GM21381 (cell line): ENCODE results near the gene ATP6V1A.
A peak's percentile ranks its signal among the peaks of the same experiment; 100 is the strongest.

Source experiments
- ATAC-seq: cut with Tn5 transposase; IDR thresholded peaks from one replicate; pipeline ENCODE4 v1.9.1; 2021; ENCODE audit warnings: mild to moderate bottlenecking, moderate library complexity; ENCODE audit not compliant: unreplicated experiment

Gene ATP6V1A

DNA sequence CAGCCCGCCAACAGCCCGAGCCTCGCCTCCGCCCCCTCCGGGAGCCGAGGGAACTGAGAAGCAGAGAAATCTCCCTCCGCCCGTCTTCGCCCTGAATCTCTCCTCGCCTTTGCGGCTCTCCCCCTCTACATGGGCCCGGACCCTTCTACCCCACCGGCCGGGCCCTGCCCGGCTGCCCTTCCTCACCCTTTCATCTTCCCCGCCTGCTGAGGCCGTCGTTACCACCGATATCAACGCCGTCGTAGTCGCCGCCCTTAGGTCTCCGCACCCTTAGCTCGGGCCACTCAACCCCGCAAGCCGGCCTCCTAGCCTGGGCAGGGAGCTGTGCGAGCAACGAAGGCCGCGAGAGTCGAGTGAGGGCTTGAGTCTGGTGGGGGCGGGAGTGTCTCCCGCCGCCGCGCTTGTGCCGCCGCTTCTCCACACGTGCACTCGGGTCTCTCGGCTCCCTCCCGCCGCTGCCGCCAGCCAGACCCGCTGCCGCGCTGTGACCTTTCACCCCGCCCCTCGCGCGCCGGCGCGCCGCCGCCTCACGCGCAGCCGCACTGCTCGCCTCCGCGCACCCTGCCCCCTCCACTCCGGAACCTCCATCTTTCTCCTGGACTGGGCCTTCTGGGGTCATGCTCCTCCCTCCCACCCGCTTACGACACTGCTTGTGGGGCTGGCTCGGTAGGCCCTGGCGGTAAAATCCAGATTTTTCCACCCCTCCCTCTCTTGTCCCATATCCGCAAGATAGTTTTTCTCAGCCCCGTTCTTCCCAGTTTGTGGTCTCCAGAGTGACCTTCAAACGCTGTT is 883 bp upstream of the ATP6V1A start, which contains the start of gene NAA50:
Gene NAA50 (minus strand): TSS at position 494 of the 792 bp plus-strand sequence. CDS start 300 bp downstream, at position 194.
- peak; percentile 47 for ATAC-seq

DNA sequence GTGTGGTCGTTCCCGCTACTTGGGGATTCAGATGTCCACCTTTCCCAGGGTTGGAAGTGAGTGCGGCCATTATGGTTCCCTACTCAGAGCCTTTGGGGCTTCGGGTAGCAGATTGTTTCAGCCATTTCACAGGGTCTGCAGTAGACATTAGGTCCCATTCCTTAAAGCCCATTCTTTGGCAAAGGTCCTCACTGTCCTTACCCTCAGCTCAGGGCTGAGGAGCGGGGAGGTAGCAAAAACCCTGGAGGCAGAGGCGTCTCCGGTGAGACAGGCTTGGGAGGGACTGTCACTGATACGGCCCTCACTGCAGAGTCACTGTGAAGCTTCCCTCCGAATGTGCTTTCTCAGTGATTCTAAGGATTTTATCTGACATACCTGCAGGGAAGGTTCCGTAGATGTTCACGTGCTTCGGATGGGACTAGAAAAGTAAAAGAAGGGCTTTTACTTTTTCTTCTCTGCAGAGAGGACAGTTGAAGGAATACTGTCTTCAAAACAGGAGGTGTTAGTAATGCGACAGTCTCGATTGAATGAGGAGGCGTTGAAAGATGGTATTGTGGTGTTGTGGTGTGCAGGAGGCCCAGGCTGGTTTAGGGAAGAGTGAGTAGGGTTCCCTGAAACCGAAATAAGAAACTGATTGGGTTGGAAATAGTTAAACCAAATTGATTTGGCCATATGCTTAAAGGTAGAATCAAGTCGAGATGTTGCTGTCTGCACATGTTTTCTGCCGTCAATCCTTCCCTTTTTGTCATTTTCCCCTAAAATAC is 630 bp downstream of the ATP6V1A start:
- ATAC-seq = peak; percentile 13

GRCh38 chr3:113751141-113751540 is 4.3 kb downstream of the ATP6V1A start:
- no peak for ATAC-seq

- ATAC-seq = no peak
Measured at GRCh38 chr3:113753376-113753985, 6.6 kb downstream of the ATP6V1A start.

- ATAC-seq = peak; percentile 65
Measured at GRCh38 chr3:113754494-113755159, 7.8 kb downstream of the ATP6V1A start.

DNA sequence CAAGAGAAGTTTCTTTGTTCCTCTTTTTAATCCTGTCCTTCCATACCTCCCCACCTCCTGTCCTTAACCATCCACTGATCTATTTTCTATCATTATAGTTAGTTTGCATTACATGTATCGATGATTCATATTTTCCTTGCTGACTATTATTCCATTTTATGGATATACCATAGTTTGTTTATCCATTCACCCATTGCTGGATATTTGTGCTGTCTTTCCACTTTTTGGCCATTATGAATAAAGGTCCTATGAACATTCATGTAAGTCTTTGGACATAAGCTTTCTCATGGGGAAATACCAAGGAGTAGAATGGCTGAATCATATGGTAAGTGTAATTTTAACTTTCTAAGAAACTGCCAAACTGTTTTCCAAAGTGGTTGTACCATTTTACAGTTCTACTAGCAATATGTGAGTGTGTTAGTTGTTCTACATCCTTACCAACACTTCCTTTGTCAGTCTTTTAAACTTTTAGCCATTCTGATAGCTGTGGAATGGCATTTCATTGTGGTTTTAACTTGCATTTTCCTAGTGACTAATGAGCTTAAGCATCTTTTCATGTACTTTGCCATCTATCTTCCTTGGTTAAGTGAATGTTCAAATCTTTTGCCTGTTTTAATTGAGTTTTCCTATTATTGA is 11.7 kb downstream of the ATP6V1A start:
- no peak for ATAC-seq

DNA sequence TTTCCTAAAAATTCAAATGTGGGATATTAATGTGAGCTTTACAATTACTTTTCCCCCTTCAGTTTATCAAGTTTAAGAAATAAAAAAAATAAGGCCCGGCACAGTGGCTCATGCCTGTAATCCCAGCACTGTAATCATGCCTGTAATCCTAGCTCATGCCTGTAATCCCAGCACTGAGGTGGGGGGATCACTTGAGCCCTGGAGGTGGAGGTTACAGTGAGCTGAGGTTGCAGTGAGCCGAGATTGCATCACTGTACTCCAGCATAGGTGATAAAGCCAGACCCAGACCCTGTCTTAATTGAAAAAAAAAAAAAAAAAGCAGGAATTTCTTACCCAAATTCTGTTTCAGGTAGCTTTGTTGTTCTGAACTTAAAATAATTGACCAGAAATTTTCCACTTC is 17.9 kb downstream of the ATP6V1A start:
- no peak for ATAC-seq

DNA sequence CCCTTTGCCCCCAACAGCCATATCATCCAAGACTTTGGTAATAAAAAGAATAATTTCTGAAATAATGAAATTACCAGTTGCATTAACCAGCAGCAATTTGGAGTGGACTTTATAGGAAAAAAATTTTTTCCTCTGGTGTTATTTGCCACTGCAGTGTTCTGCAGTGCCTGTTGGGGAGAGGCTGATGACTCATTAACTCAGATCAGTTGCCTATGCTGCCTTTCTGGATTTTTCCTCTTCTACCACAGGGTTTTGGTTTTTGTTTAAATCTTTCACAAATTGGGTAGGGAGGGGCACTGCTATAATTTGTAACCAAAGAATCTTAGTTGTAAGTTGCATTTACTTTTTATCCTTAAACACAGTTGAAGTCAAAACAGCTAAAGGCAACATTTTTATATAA is 22.7 kb downstream of the ATP6V1A start:
- peak; percentile 69 for ATAC-seq

GRCh38 chr3:113771993-113772392 is 25.2 kb downstream of the ATP6V1A start:
- no peak for ATAC-seq

GRCh38 chr3:113773381-113773780 is 26.5 kb downstream of the ATP6V1A start:
- no peak for ATAC-seq

GRCh38 chr3:113775516-113775915 is 28.7 kb downstream of the ATP6V1A start:
- ATAC-seq = no peak

- no peak for ATAC-seq
Measured at GRCh38 chr3:113776564-113776963, 29.7 kb downstream of the ATP6V1A start.

DNA sequence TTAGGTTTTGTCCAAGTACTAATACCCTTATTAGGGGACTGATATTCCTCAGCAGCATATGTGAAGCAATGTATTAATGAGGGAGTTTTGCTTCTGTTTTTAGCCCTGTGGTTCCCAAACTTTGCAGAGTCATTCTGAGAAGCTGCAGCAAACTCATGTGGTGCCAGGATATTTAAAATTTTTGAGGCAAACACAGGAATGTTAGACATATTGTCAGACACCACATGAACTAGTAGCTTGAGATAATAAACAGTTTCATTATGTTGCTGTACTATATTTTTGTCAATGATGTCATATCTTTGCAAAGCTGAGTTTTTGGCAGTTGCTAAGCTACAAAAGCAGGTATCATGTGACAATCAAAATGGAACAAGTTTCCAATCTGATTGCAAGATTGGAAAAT is 36.6 kb downstream of the ATP6V1A start:
- ATAC-seq = peak; percentile 51

- no peak for ATAC-seq
Measured at GRCh38 chr3:113783980-113784379, 37.1 kb downstream of the ATP6V1A start.

DNA sequence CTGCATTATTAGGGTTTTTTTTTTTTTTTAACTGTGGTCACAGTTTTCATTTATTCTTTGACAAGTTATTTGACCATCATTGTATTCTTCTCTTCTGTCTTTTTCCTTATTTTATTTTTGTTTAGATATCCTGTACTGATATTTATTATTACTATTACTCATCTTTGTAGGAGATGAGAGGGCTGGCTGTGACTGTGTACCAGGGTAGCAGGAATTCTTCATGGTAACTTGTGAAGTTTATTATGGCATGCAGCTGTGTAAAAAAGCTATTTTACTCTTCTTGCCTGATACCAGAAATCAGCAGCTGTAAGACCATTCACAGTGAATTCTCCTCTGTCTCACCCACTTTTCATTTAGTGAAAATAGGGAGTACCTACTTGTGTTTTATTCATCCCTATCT is 44.5 kb downstream of the ATP6V1A start:
- no peak for ATAC-seq

- ATAC-seq = no peak
Measured at GRCh38 chr3:113794526-113794925, 47.7 kb downstream of the ATP6V1A start.

GRCh38 chr3:113795693-113796092 is 48.9 kb downstream of the ATP6V1A start:
- ATAC-seq = no peak

DNA sequence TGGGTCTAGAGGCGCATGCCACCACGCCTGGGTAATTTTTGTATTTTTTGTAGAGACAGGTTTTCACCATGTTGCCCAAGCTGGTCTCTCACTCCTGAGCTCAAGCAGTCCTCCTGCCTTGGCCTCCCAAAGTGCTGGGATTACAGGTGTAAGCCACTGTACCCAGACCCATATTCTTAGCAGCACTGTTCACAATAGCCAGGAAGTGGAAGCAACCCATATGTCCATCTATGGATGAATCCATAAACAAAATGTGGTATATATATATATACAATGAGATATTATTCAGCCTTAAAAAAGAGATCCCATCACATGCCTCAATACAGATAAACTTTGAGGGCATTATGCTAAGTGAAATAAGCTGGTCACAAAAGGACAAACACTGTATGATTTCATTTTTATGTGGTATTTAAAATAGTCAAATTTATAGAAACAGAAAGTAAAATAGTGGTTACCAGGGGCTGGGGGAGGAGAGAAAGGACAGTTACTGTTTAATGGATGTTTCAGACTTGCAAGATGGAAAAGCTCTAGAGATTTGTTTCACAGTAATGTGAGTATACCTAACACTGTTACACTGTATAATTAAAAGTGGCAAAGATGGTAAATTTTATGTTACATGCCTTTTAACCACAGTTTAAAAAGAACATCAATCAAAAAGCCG is 56.1 kb downstream of the ATP6V1A start:
- ATAC-seq = peak; percentile 67

- no peak for ATAC-seq
Measured at GRCh38 chr3:113804661-113805060, 57.8 kb downstream of the ATP6V1A start.

DNA sequence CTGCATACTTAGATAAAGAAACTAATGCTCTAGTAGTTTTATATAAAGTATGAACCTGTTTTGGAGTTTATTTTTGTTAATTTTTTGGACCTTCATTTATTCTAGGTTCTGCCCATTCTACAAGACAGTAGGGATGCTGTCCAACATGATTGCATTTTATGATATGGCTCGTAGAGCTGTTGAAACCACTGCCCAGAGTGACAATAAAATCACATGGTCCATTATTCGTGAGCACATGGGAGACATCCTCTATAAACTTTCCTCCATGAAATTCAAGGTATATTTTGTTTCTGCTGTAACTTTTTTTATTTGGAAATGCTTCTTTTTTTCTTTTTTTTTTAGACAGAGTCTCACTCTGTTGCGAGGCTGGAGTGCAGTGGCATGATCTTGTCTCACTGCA is 58.4 kb downstream of the ATP6V1A start:
- no peak for ATAC-seq
